ENCODE measurements around the gene MLH1.
"Not testable (repeated sequence)": the region's sequence is repeated elsewhere in the genome, so short reads cannot be mapped to it uniquely, and the experiment has no call there.

The MLH1 gene

DNA sequence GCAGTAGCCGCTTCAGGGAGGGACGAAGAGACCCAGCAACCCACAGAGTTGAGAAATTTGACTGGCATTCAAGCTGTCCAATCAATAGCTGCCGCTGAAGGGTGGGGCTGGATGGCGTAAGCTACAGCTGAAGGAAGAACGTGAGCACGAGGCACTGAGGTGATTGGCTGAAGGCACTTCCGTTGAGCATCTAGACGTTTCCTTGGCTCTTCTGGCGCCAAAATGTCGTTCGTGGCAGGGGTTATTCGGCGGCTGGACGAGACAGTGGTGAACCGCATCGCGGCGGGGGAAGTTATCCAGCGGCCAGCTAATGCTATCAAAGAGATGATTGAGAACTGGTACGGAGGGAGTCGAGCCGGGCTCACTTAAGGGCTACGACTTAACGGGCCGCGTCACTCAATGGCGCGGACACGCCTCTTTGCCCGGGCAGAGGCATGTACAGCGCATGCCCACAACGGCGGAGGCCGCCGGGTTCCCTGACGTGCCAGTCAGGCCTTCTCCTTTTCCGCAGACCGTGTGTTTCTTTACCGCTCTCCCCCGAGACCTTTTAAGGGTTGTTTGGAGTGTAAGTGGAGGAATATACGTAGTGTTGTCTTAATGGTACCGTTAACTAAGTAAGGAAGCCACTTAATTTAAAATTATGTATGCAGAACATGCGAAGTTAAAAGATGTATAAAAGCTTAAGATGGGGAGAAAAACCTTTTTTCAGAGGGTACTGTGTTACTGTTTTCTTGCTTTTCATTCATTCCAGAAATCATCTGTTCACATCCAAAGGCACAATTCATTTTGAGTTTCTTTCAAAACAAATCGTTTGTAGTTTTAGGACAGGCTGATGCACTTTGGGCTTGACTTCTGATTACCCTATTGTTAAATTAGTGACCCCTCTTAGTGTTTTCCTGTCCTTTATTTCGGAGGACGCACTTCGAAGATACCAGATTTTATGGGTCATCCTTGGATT is at the start of gene MLH1:
Gene MLH1, plus strand, starts transcription at position 193 of the 958 bp plus-strand sequence. Its CDS starts 30 bp downstream, at position 223.
- no peak for DNase-seq

DNA sequence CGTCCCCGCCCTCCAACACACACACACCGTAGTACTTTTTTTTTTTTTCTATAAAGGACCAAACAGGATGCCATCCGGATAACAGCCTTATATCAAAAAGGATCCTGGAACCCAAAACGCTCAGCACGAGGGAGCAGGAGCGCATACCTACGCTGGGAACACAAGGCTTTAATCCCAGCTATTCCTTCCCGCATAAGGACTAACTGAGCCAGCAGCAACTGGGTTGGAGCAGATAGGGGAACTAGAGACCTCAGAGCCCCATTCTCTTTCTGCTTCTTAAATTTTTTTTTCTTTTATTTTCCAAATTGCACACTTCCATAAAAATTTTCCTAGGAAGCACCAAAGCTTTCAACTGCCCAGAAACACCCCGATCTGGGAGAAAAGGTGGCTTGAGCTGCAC is 49.7 kb upstream of the MLH1 start:
- no peak for DNase-seq

DNA sequence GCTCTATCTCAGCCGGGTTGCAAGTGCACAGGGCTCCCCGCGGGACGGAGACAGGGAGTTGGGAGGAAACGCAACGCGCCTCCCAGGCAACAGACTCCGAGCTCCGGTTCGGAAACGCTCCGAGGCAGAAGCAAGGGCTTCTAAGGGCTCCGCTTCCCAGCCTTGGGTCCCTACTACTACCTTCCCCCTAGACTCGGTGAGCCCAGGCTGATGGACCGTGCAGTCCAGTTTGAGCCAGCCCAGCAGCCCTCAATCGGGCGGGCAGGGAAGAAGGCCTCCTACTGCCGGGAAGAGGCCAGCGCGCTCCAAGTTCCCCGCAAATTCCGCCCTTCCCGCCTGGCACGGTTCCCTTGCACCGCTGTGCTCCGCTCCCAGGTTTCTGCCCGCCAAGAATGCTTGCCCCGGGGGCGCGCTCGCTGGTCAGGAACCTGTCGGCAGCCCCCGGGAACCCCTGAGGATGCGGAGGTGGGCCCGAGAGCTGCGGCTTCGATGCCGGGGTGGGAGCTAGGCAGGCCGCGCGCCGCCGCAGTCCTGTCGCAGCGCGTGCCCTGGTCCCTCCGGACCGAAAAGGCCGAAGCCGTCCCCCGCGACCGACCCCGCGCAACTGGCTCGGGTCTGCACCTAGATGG is 49.2 kb upstream of the MLH1 start:
- DNase-seq: peak; percentile 48

DNA sequence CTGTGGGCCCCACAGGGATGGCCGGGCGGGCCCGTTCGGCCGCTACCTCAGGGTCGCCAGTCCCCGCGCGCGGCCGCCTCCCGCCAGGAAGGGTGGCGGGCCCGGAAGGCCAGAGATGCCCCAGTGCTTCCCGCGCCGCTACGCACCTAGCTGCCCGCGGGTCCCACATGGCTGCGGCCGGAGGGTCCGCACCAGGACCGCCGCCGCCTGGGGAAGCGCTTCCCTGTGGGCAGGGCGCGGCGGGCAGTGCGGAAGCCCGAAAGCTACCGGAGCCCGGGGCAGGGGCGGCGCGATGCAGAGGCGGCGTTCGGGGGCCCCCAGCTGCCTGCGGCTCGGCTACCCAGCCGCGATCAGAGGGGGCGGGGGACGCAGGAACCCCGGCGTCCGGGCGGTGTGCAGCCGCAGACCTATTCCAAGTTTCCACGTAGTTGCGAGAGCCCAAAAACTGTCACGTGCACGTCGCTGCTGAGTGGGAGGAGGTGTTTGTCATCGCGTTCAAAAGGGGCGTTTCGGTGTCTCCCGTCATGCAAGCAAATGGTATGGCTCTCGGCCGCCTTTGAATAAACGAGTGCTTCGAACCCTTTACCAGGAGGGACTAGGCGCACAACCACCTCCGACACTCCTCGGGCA is 48.6 kb upstream of the MLH1 start, which contains the start of gene TRANK1:
Gene TRANK1, minus strand, starts transcription at position 414 of the 630 bp plus-strand sequence. Its CDS starts 245 bp downstream, at position 169.
- DNase-seq: peak; percentile 58

DNA sequence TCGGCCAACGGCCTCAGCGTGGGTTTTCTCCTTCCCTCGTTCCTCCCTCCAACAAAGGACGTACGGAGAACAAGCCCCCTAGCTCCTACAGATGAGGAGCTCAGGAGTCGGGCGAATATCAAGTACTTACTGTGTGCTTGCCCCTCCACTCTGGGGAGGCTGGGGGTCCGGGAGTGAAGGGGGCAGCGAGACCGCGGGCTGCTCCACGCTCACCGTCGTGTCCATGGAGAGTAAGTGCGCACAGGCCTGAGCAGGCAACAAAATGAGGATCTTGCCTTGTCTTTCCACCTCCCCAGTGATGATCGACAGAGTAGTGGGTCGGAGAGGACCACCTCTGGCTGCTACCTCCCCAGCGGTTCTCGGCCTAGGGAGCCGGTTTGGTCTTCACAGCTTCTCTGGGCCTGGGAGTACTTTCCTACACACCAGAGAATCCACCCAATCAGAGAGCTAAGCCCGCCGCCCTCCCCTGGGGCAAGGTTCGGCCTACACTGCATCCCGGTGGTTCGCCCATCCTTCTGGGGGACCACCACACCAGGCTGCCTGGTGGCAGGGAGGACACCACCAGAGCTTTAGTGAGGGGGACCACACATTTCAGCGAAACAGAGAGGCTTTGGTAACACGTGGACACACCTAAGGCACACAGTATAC is 47.9 kb upstream of the MLH1 start:
- DNase-seq: no peak

DNA sequence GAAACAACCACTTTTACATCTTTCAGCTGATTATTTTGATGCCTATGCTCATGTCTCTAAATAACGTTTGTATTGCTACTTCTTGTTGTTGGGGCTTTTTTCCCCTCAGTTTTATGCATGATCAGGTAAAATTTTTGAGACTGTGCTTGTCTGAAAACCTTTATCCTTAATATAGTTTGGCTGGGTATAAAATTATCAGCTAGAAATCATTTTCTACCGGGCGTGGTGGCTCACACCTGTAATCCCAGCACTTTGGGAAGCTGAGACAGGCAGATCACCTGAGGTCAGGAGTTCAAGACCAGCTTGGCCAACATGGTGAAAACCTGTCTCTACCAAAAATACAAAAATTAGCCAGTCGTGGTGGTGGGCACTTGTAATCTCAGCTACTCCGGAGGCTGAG is 45.5 kb upstream of the MLH1 start:
- not testable (repeated sequence) for DNase-seq

DNA sequence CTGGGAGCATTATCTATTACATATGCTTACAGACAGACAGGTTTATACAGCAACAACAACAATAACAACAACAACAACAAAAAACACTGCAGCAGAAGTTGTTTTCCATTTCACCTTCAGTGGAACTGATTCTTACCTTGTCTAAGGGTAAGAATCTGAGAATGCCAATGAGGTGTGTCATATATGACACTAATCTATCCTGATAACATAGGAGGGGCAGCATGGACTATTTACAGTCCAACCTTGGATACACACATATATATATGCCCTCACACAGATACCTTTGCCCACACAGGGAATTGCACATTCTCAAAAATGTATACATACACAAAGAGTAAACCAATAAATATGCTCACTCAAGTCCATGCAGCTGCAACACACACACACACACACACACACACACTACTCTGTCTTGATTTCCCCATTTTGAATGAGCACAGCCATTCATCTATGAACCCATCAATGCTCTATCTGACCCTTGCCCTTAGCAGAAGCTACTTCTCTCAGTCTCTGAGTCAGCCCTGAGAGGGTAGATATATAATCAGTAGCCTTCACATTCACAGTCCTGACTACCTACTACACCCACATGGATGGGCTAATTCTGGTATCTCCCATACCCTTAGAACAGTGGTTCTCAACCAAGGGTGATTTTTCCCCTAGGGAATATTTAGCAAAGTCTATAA is 38.7 kb upstream of the MLH1 start:
- no peak for DNase-seq

DNA sequence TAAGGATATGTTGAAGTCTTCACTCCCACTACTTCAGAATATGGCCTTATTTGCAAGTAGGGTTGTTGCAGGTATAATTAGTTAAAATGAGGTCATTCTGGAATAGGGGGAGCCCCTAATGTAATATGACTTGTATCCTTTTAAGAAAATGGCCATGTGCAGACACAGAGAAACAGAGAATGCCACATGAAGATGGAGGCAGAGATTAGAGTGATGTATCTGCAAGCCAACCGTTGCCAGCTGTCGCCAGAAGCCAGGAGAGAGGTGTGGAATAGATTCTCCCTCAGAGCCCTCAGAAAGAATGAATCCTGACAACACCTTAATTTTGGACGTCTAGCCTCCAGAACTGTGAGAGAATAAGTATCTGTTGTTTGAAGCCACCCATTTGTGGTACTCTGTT is 37.2 kb upstream of the MLH1 start:
- DNase-seq: no peak

DNA sequence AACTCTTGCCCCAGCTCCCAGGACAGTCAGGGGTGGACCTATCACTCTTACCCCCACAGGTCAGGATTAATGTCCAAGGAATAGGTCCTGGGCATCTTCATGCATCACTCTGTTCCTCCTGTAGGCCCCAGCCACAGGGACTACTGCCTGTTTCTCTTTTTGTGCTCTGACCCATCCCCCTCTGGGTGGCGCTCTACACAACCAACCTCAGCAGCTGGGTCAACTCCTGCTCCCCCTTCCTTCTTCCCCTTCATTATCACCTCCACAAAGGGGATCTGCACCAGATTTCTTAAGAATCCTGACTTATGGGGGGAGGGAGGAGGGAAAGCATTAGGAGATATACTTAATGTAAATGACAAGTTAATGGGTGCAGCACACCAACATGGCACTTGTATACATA is 36.3 kb upstream of the MLH1 start:
- DNase-seq: no peak

DNA sequence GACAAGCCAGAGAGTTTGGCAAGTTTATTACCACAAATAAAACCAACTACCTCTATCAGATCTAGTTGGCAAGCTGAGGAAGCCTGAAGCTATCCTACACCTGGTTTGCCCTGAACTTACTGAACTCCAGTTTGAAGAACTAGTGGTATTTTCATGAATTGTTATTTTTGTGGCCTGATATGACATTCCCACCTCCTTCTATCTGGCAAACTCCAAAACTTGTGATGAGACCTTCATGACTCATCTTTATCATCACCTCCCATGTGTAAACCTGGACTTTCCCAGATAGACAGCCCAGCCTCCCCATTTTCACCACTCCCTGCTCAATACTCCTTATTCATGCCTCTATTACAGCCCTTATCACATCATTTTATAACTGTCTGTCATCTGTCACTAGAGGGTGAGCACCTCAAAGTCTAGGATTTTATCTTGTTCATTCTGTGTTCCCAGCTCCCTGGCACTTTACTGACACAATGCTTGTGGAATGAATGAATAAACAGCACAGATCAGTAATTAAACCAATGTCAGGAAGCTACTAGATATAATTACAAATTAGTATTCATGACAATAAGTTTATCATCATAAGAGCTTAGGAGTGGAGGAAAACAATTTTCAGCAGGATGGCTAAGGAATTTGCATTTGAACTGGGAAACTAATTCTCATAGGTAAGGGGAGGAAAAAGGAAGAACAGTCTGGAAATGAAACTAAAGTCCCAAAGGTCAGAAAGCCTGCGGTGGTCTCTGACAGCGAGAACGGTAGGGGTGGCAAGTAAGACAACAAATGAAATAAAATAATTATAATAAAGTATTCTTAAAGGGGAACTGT is 35.2 kb upstream of the MLH1 start:
- no peak for DNase-seq

DNA sequence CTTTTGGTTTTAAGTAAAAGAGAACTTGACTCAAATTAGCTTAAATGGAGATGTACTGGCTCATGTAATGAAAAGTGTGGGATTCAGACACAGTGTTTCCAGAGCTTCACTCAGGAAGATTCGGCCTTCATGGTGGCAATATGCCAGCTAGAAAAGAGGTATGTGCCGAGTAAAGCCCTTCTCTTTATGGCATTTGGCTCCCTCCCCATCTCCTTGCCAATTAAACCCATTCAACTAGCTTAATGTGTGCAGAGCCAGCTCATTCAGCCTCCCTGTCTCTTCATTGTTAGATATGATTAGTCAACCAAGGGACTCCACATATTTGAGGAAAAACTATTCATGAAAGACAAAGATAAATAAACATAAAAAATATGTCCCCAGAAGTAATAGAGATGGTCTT is 33.5 kb upstream of the MLH1 start:
- DNase-seq: peak; percentile 79

DNA sequence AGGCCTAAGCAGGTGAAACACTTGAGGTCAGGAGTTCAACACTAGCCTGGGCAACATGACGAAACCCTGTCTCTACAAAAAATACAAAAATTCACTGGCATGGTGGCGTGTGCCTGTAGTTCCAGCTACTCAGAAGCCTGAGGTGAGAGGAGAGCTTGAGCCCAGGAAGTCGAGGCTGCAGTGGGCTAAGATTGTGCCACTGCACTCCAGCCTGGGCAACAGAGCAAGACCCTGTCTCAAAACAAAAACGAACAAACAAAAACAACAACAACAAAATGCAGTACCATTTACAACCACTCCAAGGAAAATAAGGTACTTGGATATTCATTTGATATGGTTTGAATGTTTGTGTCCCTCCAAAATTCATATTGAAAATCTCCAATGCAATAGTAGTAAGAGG is 32.8 kb upstream of the MLH1 start:
- DNase-seq: no peak

DNA sequence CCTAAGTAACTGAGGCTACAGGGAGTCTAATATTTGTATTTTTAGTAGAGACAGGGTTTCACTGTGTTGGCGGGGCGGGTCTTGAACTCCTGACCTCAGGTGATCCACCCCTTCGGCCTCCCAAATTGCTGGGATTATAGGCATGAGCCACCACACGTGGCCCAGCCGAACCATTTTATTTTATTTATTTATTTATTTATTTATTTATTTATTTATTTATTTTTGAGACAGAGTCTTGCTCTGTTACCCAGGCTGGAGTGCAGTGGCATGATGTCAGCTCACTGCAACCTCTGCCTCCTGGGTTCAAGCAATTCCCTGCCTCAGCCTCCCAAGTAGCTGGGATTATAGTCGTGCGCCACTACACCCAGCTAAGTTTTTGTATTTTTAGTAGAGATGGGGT is 30.3 kb upstream of the MLH1 start:
- DNase-seq: not testable (repeated sequence)

DNA sequence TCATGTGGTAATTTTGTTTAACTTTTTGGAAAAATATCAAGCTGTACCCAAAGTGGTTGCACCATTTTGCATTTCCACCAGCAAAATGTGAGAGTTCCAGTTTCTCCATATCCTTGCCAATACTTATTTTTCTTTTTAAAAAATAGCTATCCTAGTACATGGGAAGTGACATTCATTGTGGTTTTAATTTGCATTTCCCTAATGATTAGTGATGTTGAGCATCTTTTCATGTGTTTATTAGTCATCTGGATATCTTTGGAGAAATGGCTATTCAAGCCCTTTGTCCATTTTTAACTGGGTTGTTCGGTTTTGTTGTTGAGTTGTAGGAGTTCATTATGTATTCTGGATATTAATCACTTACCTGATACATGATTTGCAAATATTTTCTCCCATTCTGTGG is 29.0 kb upstream of the MLH1 start:
- DNase-seq: no peak

DNA sequence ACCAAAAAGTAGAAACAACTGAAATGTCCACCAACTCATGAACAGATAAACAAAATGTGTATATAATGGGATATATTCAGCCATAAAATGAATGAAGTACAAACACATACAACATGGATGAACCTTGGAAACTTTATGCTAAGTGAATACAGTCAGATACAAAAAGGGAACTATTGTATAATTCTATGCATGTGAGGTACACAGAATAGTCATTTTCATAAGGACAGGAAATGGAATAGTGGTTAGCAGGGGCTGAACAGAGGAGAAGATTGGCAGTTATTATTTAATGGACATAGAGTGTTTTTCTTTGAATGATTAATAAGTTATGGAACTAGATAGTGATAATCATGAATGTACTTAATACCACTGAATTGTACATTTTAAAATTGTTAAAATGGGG is 28.5 kb upstream of the MLH1 start:
- no peak for DNase-seq

DNA sequence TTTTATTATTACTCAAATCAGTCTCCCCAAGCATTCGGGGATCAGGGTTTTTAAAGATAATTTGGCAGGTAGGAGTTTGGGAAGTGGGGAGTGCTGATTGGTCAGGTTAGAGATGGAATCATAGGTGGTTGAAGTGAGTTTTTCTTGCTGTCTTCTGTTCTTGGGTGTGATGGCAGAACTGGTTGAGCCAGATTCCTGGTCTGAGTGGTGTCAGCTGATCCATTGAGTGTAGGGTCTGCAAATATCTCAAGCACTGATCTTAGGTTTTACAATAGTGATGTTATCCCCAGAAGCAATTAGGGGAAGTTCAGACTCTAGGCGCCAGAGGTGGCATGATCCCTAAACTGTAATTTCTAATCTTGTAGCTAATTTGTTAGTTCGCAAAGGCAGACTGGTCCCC is 27.9 kb upstream of the MLH1 start:
- peak; percentile 76 for DNase-seq

DNA sequence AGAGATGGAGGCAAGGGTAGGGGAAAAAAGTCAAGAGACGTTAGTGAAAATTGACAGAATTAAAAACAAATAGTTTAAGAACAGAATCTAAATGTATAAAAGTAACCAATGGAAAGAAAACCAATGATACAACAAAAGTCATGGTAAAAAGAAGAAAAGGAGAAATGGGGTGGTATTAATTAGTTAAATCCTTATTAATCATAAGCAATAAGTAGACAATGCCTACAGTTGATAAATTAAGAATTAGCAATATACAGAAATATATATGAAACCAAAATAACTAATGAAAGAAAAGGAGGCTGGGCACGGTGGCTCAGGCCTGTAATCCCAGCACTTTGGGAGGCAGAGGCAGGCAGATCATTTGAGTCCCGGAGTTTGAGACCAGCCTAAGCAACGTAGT is 24.2 kb upstream of the MLH1 start:
- no peak for DNase-seq

DNA sequence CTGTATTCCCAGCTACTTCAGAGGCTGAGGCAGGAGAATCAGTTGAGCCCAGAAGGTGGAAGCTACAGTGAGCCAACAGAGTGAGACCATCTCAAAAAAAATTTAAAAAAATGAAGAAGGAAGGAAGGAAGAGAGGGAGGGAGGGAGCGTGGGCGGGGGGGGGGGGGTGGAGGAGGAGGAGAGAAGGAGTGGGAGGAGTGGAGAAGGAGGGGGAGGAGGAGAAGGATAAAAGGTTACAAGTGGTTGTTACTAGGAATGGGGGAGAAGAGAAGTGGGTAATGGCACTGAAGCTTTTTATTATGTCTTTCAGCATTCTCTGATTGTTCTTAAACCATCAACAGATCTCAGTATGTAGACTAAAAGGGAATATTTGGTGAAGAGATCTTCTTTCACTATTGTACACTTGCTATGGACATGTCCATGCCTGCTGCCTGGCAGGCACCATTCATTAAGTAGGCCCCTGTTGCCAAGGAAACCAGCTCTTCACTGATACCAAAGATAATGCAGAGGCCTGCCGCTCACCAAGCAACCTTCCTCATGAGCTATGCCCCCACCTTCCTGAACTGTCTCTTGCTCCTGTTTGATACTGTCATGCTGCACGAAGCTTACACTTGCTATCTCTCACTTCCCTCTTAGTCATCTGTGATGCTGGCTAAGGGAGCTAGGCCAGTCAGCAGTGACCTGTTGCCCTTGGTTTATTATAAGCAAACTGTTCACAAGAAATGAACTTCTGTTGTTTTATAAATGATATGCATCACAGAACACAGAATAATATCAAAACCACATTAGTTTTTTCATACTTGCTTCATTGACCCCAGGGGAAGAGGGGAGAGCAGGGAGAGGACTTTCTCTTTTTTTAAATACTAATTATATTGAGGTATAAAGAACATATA is 23.5 kb upstream of the MLH1 start:
- peak; percentile 95 for DNase-seq

DNA sequence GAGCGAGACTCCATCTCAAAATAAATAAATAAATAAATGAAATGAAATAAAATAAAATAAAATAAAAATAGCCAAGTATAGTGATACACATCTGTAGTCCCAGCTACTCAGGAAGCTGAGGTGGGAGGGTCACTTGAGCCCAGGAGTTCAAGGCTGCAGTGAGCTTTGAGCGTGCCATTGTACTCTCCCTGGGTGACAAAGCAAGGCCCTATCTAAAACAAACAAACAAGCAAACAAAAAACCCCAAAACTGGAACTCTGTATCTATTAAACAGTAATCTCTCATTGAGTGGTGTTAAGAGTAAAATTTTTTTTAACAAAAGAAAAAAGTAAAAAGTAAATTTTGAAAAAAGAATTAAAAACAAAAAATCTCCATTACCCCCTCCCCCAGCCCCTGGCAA is 21.2 kb upstream of the MLH1 start:
- DNase-seq: no peak

DNA sequence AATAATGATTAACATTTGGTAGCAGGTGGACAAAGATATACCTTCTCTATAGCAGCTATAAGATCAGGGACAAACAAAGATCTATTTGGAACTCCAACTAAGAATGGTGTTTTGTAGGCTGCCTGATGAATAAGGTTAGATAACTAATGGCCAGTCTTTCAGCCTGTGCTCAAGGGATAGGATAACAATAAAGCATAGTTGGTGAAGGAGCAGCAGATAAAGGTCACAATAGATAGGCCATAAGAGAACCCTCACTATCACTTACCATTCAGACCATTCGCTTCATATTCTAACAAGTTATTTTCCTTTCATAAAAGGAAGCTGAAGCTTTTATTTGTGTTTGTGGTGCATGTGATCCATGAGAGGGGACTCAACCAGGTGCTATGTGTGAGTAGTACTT is 20.2 kb upstream of the MLH1 start:
- no peak for DNase-seq

DNA sequence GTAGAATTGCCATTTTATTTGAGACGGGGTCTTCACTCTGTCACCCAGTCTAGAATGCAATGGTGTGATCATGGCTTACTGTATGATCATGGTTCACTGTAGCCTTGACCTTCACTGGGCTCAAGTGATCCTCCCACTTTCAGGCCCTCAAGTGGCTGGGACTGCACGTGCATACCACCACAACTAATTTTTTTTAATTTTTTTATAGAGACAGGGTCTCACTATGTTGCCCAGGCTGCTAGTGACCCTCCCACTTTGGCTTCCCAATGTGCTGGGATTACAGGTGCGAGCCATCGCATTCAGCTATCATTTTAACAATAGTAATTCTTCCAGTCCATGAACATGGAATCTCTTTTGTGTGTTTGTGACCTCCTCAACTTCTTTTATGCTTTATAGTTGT is 12.3 kb upstream of the MLH1 start:
- no peak for DNase-seq

Data from NCI-H345 (cell line).